NCI-H1930 (cell line): ENCODE results near the gene PPP1CC.
"Not testable (repeated sequence)": the region's sequence is repeated elsewhere in the genome, so short reads cannot be mapped to it uniquely, and the experiment has no call there.

Experiments used
- DNase-seq, 2 experiments: peaks; one replicate each; lab custom pipeline; 2025; lab: John Stamatoyannopoulos, UW

Gene PPP1CC

GRCh38 chr12:110742718-110743570, at the start of gene PPP1CC:
TSS of gene PPP1CC (minus strand) at chr12:110742891. CDS start at chr12:110742707, 184 bp downstream.
- DNase-seq, result peak; percentile 94 to 95

- DNase-seq, result no peak
Measured at GRCh38 chr12:110791589-110791988, 48.9 kb upstream of the PPP1CC start.

- DNase-seq, result no peak
Measured at GRCh38 chr12:110790301-110790700, 47.6 kb upstream of the PPP1CC start.

- no peak for DNase-seq
Measured at GRCh38 chr12:110786012-110786411, 43.3 kb upstream of the PPP1CC start.

GRCh38 chr12:110785240-110785639, 42.5 kb upstream of the PPP1CC start:
- no peak for DNase-seq

DNA sequence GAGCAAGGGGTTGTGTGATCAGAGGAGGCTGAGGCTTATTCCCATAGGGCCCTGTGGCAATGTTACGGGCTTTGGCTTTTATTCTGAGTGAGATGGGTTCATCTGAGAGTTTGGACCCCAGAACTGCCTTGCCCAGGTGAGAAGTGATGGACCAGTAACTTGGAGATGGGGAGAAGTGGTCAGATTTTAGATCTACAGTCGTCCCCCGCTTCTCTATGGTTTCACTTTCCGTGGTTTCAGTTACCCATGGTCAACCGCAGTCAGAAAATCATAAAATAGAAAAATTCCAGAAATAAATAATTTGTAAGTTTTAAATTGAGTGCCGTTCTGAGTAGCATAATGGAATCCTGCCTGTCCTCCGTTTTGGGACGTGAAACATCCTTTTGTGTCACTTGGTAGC, 40.2 kb upstream of the PPP1CC start:
- no peak for DNase-seq

DNA sequence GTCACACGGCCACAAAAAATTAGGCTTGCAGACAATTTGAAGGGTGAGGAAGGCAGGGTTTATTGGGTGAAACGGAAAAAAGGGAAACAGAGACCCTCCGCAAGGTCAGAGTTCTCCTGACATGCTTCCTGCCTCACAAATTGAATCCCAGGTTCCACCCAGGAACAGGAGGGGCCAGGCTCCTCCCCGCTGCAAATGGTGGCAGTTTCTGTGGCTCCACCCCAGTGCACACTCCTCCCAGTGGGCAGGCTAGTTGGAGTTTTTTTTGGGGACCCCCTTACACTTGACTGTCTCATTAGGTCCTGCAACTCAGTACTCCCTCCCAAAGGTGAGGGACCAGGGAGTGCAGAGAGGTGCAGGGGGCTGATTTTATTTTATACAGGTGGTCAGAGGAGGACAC, 39.4 kb upstream of the PPP1CC start:
- DNase-seq, result no peak

DNA sequence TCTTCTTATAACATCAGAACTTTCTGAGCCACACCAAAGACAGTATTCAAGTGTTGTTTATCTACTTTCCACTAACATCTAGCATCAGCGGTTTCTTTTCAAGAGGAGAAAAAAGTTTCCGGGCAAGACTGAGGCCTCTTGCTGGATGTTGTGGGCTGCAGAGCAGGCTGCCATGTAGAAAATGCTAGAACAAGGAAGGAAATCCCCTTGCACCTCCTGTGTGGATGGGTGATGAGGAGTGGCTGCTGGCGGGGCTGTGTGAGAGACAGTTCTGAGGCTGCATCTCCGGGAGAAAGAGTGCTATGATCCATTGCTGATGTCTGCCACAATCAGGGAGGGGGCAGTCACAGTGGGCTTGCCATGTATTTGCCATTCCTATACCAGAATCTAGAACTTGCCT, 37.8 kb upstream of the PPP1CC start:
- no peak for DNase-seq

- no peak for DNase-seq
Measured at GRCh38 chr12:110778833-110779577, 36.3 kb upstream of the PPP1CC start.

- no peak for DNase-seq
Measured at GRCh38 chr12:110776410-110776809, 33.7 kb upstream of the PPP1CC start.

DNA sequence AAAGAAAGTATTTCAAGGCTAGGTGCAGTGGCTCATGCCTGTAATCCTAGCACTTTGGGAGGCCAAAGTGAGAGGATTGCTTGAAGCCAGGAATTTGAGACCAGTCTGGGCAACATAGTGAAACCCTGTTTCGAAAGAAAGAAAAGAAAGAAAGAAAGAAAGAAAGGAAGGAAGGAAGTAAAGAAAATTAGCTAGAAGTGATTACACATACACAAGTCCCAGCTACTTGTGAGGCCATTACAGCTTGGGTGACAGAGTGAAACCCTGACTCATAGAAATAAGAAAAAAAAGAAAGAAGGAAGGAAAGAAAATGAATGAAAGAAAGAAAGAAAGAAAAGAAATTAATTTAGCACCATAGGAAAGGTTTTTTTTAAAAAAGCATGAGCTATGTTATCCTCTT, 33.3 kb upstream of the PPP1CC start:
- DNase-seq, result no peak

DNA sequence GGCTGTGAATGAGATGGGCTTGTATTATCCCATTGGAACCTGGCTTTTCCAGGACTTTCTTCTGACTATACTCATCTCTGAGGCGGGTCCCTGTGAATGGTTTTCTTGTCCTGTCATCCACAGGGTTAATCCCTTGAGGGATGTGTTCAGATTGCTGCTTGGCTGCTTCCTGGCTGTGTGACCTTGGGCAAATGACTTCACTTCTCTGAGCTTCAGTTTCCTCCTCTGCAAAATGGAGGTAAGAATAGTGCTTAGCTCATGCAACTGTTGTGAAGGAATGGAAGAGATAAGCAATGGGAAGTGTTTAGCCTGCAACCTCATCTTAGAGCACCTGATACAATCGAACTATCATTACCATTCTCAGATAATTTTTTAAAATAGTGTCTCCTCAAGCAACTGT, 32.1 kb upstream of the PPP1CC start:
- no peak for DNase-seq

DNA sequence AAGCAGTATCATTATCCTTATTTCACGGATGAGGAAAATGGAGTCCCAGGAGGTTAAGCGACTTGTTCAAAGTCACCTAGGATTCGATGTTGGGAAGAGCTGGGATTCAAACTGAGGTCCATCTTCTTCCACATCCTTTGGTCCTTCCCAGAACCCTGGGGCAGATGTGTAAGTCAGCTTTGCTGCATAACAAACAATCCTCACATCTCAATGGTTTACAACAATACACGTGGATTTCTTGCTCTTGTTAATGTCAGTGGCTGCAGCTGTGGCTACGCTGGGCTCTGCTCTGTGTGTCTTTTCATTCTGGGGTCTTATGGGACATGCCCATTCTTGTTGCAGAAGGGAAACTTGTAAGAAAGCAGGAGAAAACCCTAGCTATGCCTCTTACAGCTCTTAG, 26.3 kb upstream of the PPP1CC start:
- no peak for DNase-seq

- no peak for DNase-seq
Measured at GRCh38 chr12:110767863-110768262, 25.2 kb upstream of the PPP1CC start.

DNA sequence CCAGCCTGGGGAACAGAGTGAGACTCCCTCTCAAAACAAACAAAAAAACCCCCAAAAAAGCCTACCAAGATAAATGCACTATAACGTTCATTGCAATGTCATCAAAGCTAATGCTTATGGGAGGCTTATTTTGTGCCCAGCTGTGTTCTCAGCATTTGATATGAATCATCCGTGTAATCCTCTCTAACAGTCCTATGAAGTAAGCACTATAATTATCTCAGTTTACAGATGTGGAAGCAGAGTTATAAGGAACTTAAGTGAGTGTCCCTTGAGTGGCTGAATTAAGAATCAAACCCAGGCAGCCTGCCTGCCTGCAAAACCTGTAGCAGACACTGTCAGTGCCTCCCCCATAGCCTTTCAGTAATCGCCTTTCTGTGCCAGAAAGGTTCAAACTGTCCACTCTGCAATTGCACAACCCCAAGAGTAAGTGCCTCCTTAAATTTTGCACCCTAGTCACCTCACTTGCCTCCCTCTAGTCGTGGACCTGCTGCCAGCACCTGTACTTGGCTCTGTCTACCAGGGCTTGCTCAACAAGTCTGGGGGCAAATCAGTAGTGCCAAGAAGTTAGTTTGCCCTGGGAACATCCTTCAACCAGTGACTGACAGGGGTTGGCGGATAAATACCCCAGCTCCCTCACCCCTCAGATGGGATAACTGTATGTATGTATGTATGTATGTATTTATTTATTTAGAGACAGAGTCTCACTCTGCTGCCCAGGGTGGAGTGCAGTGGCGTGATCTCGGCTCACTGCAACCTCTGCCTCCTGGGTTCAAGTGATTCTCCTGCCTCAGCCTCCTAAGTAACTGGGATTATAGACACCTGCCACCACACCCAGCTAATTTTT, 23.8 kb upstream of the PPP1CC start:
- no peak for DNase-seq

DNA sequence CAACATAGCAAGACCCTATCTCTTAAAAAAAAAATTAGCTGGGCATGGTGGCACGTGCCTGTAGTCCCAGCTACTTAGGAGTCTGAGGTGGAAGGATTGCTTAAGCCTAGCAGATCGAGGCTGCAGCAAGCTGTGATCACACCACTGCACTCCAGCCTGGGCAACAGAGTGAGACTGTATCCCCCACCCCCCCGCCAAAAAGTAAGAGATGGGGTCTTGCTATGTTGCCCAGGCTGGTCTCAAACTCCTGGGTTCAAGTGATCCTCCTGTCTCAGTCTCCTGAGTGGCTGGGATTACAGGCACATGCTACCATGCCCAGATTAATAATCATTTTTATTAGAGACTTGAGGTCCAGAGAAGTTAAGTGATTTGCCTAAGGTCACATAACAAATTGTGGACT, 22.9 kb upstream of the PPP1CC start:
- not testable (repeated sequence) for DNase-seq

DNA sequence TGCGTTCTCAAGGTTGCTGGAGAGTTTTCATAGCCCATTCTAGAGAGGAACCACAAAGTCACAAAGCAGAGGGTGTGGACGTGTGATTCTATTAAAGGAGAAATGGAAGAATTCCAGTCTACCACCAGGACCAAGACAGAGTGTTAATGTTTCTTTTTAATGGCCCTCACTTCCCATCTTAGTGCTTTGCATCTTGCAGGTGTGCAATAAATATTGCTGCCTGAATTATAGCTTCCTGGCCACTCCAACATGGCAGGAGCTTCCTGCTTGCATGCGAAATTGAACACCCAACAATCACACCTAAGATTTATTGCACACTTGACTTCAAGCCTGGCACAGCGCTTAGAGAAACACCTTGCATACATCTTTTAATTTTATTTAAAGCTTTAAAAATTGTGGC, 22.4 kb upstream of the PPP1CC start:
- no peak for DNase-seq

- DNase-seq, result no peak
Measured at GRCh38 chr12:110763583-110763982, 20.9 kb upstream of the PPP1CC start.

DNA sequence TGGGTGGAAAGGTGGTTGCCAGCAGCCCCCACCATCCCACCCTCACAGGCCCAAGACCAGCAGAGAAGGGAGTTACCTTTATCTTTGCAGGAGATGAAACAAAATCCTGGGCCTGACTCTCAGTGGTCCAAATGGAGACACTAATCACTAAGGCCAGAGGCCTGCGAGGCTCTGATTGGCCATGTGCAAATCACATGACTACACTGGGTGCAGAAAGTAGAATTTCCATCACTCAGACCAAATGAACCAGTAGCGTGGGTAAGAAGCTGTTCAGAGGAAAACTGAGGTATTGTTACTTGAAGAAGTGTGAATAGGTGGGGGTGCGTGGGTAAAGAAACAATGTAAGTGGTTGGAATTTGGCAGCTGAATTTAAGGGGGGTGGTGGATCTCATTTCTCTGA, 20.2 kb upstream of the PPP1CC start:
- DNase-seq, result no peak

DNA sequence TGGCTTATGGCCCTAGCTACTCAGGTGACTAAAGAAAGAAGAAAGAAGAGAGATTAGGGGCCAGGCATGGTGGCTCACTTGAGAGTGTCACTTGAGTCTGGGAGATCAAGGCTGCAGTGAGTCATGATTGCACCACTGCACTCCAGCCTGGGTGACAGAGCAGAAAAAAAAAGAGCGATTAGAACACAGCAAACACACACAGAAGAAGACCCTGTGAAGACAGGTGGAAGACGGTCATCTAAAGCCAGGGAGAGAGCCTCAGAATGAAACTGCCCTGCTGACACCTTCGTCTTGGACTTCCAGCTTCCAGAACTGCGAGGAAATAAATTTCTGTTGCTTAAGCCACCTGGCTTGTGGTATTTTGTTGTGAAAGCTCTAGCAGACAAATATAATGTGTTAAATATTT, 17.5 kb upstream of the PPP1CC start:
- no peak for DNase-seq

GRCh38 chr12:110758922-110759321, 16.2 kb upstream of the PPP1CC start:
- no peak for DNase-seq

- DNase-seq, result no peak
Measured at GRCh38 chr12:110756611-110757010, 13.9 kb upstream of the PPP1CC start.
